NCI-H1048 (cell line): ENCODE data around the gene MPI.
A peak's percentile ranks its signal among the peaks of the same experiment; 100 is the strongest.

Source experiments
- DNase-seq: peaks from one replicate; lab custom pipeline; 2025; lab: John Stamatoyannopoulos, UW

MPI gene

DNA sequence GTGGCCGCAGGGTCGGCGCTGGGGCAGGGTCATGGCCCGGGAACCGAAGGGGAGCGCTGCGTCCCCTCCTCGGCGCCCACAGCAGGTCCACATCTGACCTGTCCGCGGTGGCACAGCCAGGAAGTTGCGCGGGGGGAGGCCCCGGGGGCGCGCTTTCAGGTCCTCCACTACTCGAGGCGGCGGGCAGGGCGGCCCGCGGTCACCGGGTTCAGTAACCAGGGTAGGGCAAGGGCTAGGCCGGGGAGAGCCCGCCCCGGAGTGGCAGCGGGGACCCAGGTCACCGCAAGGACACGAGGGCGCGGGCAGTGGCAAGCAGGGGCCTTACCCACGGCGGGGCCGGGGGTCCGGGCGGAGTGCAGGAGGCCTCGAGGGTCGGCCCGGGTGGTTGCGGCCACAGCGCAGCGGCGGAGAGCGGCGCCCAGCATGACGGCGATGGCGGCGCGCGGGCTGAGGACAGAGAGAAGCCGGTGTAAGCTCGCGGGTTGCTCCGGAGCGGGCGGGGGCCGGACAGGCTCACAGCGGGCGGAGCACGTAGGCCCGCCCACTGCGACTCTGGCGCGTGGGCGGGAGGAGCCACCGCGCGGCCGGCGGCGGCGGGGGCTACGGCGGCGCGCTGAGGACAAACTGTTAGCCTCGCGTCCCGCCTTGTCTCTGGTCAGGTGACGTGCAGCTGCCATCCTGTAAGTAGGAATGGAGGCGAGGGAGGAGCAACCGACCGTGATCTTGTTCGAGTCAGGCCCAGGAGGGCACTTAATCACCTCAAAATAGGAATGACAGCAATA, 47.9 kb downstream of the MPI start, which contains the start of gene COX5A:
Gene COX5A (minus strand): TSS at position 484 of the 782 bp plus-strand sequence. CDS start 59 bp downstream, at position 425.
- peak; percentile 83 for DNase-seq

DNA sequence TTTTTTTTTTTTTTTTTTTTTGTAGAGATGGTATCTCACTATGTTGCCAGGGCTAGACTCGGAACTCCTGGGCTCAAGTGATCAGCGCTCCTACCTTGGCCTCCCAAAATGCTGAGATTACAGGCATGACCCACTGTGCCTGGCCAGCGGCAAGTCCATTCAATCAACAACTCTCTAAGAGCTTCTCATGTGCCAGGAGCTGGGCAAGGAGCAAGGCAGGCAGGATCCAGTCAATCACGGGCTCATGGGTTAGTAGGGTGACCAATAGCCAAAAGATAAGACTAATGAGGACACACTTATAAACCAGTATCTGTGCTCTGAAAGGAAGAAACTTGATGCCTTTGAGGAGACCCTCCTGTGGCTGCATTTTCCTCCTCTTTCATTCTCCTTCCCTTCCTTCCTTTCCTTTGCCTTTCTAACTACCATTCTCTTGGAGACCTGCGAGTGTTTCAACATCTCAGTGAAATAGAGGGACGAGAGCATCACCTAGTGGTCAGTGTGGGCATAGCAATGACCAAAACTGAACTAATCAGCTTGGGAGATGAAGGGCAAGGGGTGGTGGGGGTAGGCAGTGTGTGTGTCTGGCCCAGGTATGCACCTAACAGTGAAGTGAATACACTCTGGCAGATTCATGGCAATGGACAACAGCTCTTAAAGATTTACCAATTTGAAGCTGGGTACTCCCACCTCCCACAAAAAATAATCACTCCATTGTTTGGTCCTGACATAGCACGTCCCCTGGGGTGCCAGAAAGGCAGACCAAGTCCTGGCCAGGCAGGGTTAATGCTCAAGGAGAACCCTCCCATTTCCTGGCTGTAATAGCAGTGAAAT, 60.5 kb downstream of the MPI start:
- DNase-seq: no peak

DNA sequence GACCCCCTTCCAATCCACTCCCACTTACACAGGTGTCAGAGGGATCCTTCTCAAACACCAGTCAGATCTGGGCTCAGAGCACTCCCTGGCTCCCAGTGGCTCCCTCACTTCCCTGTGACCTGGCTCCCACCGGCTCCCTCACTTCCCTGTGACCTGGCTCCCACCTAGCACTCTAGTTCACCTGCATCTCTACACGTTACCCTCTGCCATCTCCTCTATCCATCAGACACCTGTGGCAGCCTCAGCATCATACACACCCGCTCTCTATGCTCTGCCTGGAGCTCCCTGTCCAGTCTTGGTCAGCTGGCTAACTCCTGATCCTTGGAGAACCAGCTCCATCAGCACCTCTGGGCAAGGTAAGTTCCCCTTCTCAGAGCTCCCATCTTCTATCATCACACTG, 61.2 kb downstream of the MPI start:
- DNase-seq: no peak
